H9 (cell line): Measurements from ENCODE around the gene U2AF1L4. TPM values are rescaled to one million over a fixed set of nuclear protein-coding genes. Genes with fewer than 3 reads are reported as not detected.

ENCODE experiments used
- DNase-seq: peaks from one replicate; pipeline ENCODE4 v3.0.0-alpha.2; 2017
- H2AFZ ChIP-seq: one replicate; pipeline ENCODE4 v1.6.1; 2013; ENCODE audit warnings: mild to moderate bottlenecking, low read length, control low read depth, moderate library complexity
- H2AK5ac ChIP-seq: 2 replicates; pipeline ENCODE4 v1.6.1; 2013; ENCODE audit warnings: low read length, control low read depth, mixed read lengths; ENCODE audit not compliant: insufficient read length
- H2BK120ac ChIP-seq: one replicate; pipeline ENCODE4 v1.6.1; 2013; ENCODE audit warnings: low read depth, mild to moderate bottlenecking, low read length, control low read depth, inconsistent platforms; ENCODE audit not compliant: poor library complexity, severe bottlenecking
- H2BK12ac ChIP-seq: 2 replicates; pipeline ENCODE4 v1.6.1; 2013; ENCODE audit warnings: low read length, control low read depth, mixed read lengths, low read depth; ENCODE audit not compliant: insufficient read length
- H2BK15ac ChIP-seq: 2 replicates; pipeline ENCODE4 v1.6.1; 2013; ENCODE audit warnings: low read depth, low read length, control low read depth
- H2BK20ac ChIP-seq: one replicate; pipeline ENCODE4 v1.6.1; 2013; ENCODE audit warnings: low read depth, mild to moderate bottlenecking, low read length, control low read depth, inconsistent platforms; ENCODE audit not compliant: poor library complexity, severe bottlenecking
- H2BK5ac ChIP-seq: 2 replicates; pipeline ENCODE4 v1.6.1; 2013; ENCODE audit warnings: low read length, control low read depth, mixed read lengths; ENCODE audit not compliant: insufficient read length
- H3K14ac ChIP-seq: 2 replicates; pipeline ENCODE4 v1.6.1; 2013; ENCODE audit warnings: low read length, control low read depth; ENCODE audit not compliant: insufficient read depth
- H3K18ac ChIP-seq: 2 replicates; pipeline ENCODE4 v1.6.1; 2013; ENCODE audit warnings: low read depth, mild to moderate bottlenecking, mixed read lengths, low read length, control low read depth; ENCODE audit not compliant: insufficient read length
- H3K23ac ChIP-seq: 2 replicates; pipeline ENCODE4 v1.6.1; 2013; ENCODE audit warnings: low read length, control low read depth, mixed read lengths, low read depth; ENCODE audit not compliant: insufficient read length
- H3K23me2 ChIP-seq: 2 replicates; pipeline ENCODE4 v1.6.1; 2013; ENCODE audit warnings: low read depth, mild to moderate bottlenecking, mixed read lengths, low read length, control low read depth; ENCODE audit not compliant: insufficient read length, poor library complexity, severe bottlenecking
- H3K27ac ChIP-seq: 2 replicates; pipeline ENCODE4 v1.5.1; 2013; ENCODE audit warnings: low read length, control low read depth, mixed read lengths, low read depth; ENCODE audit not compliant: insufficient read length
- H3K27me3 ChIP-seq: 2 replicates; pipeline ENCODE4 v1.6.1; 2013; ENCODE audit warnings: low read length, control low read depth, inconsistent platforms; ENCODE audit not compliant: insufficient read depth
- H3K4ac ChIP-seq: 2 replicates; pipeline ENCODE4 v1.6.1; 2013; ENCODE audit warnings: low read depth, mild to moderate bottlenecking, control low read depth, inconsistent platforms, low read length, moderate library complexity
- H3K4me1 ChIP-seq: 2 replicates; pipeline ENCODE4 v1.6.1; 2013; ENCODE audit warnings: low read length, control low read depth, inconsistent platforms; ENCODE audit not compliant: insufficient read depth
- H3K4me2 ChIP-seq: 2 replicates; pipeline ENCODE4 v1.6.1; 2013; ENCODE audit warnings: low read length, control low read depth, mixed read lengths; ENCODE audit not compliant: insufficient read length, insufficient read depth
- H3K56ac ChIP-seq: 2 replicates; pipeline ENCODE4 v1.6.1; 2013; ENCODE audit warnings: low read depth, mild to moderate bottlenecking, mixed read lengths, low read length, control low read depth; ENCODE audit not compliant: insufficient read length
- H3K79me1 ChIP-seq: 2 replicates; pipeline ENCODE4 v1.6.1; 2013; ENCODE audit warnings: low read depth, mild to moderate bottlenecking, moderate library complexity, low read length, control low read depth, inconsistent platforms; ENCODE audit not compliant: insufficient read depth, poor library complexity, severe bottlenecking
- H3K79me2 ChIP-seq: 2 replicates; pipeline ENCODE4 v1.6.1; 2013; ENCODE audit warnings: low read length, control low read depth, inconsistent platforms; ENCODE audit not compliant: insufficient read depth
- H3K9ac ChIP-seq: 2 replicates; pipeline ENCODE4 v1.6.1; 2013; ENCODE audit warnings: low read length, control low read depth, mixed read lengths; ENCODE audit not compliant: insufficient read length; ENCODE audit errors: extremely low read depth
- H3K9me3 ChIP-seq: one replicate; pipeline ENCODE4 v1.6.1; 2013; ENCODE audit warnings: low read depth, low read length, inconsistent platforms; ENCODE audit not compliant: control insufficient read depth
- H3T11ph ChIP-seq: one replicate; pipeline ENCODE4 v1.6.1; 2013; ENCODE audit warnings: mild to moderate bottlenecking, low read length, control low read depth, inconsistent platforms
- H4K20me1 ChIP-seq: one replicate; pipeline ENCODE4 v1.6.1; 2013; ENCODE audit not compliant: control insufficient read depth, insufficient read length, insufficient read depth
- H4K5ac ChIP-seq: 2 replicates; pipeline ENCODE4 v1.6.1; 2013; ENCODE audit warnings: low read depth, mild to moderate bottlenecking, mixed read lengths, low read length, control low read depth; ENCODE audit not compliant: insufficient read length
- H4K8ac ChIP-seq: replicated peaks from 2 replicates; pipeline ENCODE4 v1.6.1; 2013; ENCODE audit warnings: low read length, control low read depth, mixed read lengths, low read depth; ENCODE audit not compliant: insufficient read length
- H4K91ac ChIP-seq: 2 replicates; pipeline ENCODE4 v1.6.1; 2013; ENCODE audit warnings: low read depth, mild to moderate bottlenecking, moderate library complexity, mixed read lengths, low read length, control low read depth; ENCODE audit not compliant: insufficient read length
- H3K27ac Mint-ChIP-seq, 3 experiments: 2 replicates in 2 of 3; 3 replicates in 1 of 3; pipeline ENCODE4 v1.8.0; 2020 to 2021; ENCODE audit warnings: mixed read lengths in 3 of 3, mild to moderate bottlenecking in 1 of 3, moderate library complexity in 1 of 3
- H3K27me3 Mint-ChIP-seq: 2 replicates; pipeline ENCODE4 v1.8.0; 2021; ENCODE audit warnings: low read depth, mild to moderate bottlenecking, moderate library complexity, mixed read lengths
- H3K36me3 Mint-ChIP-seq, 3 experiments: 2 replicates in 2 of 3; 3 replicates in 1 of 3; pipeline ENCODE4 v1.8.0; 2020 to 2021; ENCODE audit warnings: low read depth in 3 of 3, mixed read lengths in 3 of 3; ENCODE audit not compliant: insufficient read depth in 1 of 3
- H3K4me1 Mint-ChIP-seq, 2 experiments: 2 replicates each; pipeline ENCODE4 v1.8.0; 2020; ENCODE audit warnings: mixed read lengths in 2 of 2
- H3K4me3 Mint-ChIP-seq, 2 experiments: 2 replicates in 1 of 2; 3 replicates in 1 of 2; pipeline ENCODE4 v1.8.0; 2020 to 2021; ENCODE audit warnings: mild to moderate bottlenecking in 2 of 2, mixed read lengths in 2 of 2, moderate library complexity in 1 of 2
- H3K9me3 Mint-ChIP-seq, 2 experiments: 2 replicates in 1 of 2; 3 replicates in 1 of 2; pipeline ENCODE4 v1.8.0; 2020; ENCODE audit warnings: mild to moderate bottlenecking in 2 of 2, mixed read lengths in 2 of 2, moderate library complexity in 1 of 2
- WGBS: extraction: QIAGEN DNeasy Blood & Tissue Kit; methylation state at CpG from one replicate; pipeline ENCODE4 v1.1.7; 2013; ENCODE audit warnings: missing lambda C conversion rate, low lambda C conversion rate, mixed read lengths; ENCODE audit not compliant: insufficient read length; ENCODE audit errors: extremely low coverage; 5-methylcytosine and 5-hydroxymethylcytosine counted together
- total RNA-seq: library from RNA; stranded (reverse); gene quantifications from 2 replicates; pipeline ENCODE4 v1.2.1, GENCODE V29; 2021
- TF ChIP-seq, protein P1 (sequence below): fragments of 200-600 bp; sonication (generic); conservative IDR thresholded peaks from 3 replicates; pipeline ENCODE4 v1.8.0; 2021; ENCODE audit warnings: antibody characterized with exemption, mild to moderate bottlenecking

The U2AF1L4 gene
- total RNA-seq, 1 experiment from 2014 or later: 16.8 TPM

DNA sequence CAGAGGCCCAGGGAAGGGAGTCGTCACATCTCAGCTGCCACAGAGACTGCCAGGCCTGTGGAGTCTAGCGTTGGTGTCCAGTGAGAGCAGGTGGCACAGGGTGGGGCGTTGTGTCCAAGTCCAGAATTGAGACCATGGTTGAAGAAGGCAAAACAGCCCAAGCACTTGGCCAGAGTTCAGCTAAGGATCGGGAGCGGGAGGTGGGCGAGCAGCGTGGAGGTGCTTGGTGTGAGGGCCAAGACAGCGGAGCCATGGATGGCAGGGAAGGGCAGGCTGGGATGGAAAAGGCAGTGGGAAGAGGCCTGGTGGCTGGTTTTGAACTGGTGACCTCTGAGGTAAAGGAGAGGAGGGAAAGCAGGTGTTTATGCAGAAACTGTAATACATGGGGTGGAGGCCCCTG lies 10.9 kb downstream of the U2AF1L4 start:
- Histone ChIP-seq H3K23ac (no peak overlapping the region), H3K79me1 (no peaks in the 10 kb centered on the region), H3T11ph (no peak overlapping the region), H3K9me3 (no peaks in the 10 kb centered on the region), H4K91ac (no peak overlapping the region), H3K79me2 (no peaks in the 10 kb centered on the region), H3K4me1 (no peaks in the 10 kb centered on the region), H2BK12ac (no peak overlapping the region), H2AK5ac (no peak overlapping the region), H2BK20ac (no peak overlapping the region), H3K4me2 (no peak overlapping the region), H3K9ac (no peak overlapping the region), H3K4ac (no peak overlapping the region), H3K27ac (no peak overlapping the region), H3K56ac (no peak overlapping the region), H4K8ac (no peak overlapping the region), H3K27me3 (no peaks in the 10 kb centered on the region), H4K5ac (no peak overlapping the region), H2BK5ac (no peak overlapping the region), H3K23me2 (no peaks in the 10 kb centered on the region), H4K20me1 (no peaks in the 10 kb centered on the region), H2BK15ac (no peak overlapping the region), H3K18ac (no peak overlapping the region), H3K14ac (no peak overlapping the region), H2AFZ (no peak overlapping the region), H2BK120ac (no peak overlapping the region)
- no CpG with 5 or more reads among the region's 8 CpGs for WGBS
- Mint-ChIP-seq H3K9me3 (no peaks in the 10 kb centered on the region), H3K27me3 (no peaks in the 10 kb centered on the region), H3K4me1 (peaks cover 0 to under 1% of the 10 kb centered on the region in 2 experiments; a peak in 1 of 4 replicates), H3K4me3 (no peak overlapping the region; a peak in 1 of 5 replicates), H3K36me3 (peaks cover 53 to 78% (median 73%) of the 10 kb centered on the region in 3 experiments), H3K27ac (peak overlapping the region in 1 of 3 experiments; percentile 73; a peak in 4 of 7 replicates)
- TF ChIP-seq, protein P1, sequence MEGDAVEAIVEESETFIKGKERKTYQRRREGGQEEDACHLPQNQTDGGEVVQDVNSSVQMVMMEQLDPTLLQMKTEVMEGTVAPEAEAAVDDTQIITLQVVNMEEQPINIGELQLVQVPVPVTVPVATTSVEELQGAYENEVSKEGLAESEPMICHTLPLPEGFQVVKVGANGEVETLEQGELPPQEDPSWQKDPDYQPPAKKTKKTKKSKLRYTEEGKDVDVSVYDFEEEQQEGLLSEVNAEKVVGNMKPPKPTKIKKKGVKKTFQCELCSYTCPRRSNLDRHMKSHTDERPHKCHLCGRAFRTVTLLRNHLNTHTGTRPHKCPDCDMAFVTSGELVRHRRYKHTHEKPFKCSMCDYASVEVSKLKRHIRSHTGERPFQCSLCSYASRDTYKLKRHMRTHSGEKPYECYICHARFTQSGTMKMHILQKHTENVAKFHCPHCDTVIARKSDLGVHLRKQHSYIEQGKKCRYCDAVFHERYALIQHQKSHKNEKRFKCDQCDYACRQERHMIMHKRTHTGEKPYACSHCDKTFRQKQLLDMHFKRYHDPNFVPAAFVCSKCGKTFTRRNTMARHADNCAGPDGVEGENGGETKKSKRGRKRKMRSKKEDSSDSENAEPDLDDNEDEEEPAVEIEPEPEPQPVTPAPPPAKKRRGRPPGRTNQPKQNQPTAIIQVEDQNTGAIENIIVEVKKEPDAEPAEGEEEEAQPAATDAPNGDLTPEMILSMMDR: no peak
- no peak for DNase-seq
